IMR-90 (cell line): Measurements from ENCODE around the gene GRIK5. TPM values are rescaled to one million over a fixed set of nuclear protein-coding genes. Genes with fewer than 3 reads are reported as not detected.
A peak's percentile ranks its signal among the peaks of the same experiment; 100 is the strongest.

Experiments
- ATAC-seq: fragments of 200-7000 bp; cut with Tn5 transposase; 2 replicates; pipeline ENCODE4 v1.9.1; 2020; ENCODE audit warnings: low read depth, mild to moderate bottlenecking, moderate library complexity
- BruUV-seq: library from RNA; stranded (reverse); fragments of 400-500 nt; replicated peaks from 2 replicates; lab custom pipeline; 2021; lab: Mats Ljungman, UMichigan
- CTCF ChIA-PET: fragments of 300-600 bp; formaldehyde crosslinking; extraction: SDS; loops from one replicate; lab custom pipeline; 2021; ENCODE audit warnings: antibody characterized with exemption; lab: Yijun Ruan, JAX
- POLR2A ChIA-PET: fragments of 300-600 bp; sonication (Branson Sonifier 250); formaldehyde crosslinking; loops from one replicate; lab custom pipeline; 2022; ENCODE audit warnings: antibody characterized with exemption; ENCODE audit not compliant: unreplicated experiment; lab: Charles Lee
- DNase-seq: peaks from one replicate; pipeline ENCODE4 v3.0.0; 2013
- H2AFZ ChIP-seq: replicated peaks from 2 replicates; pipeline ENCODE3; 2013; ENCODE audit warnings: low read length, mild to moderate bottlenecking; ENCODE audit not compliant: poor library complexity
- H2AK5ac ChIP-seq: 2 replicates; pipeline ENCODE4 v1.6.1; 2013; ENCODE audit warnings: low read depth, low read length, inconsistent platforms
- H2AK9ac ChIP-seq: replicated peaks from 2 replicates; pipeline ENCODE3; 2013; ENCODE audit warnings: mild to moderate bottlenecking, low read depth, low read length, moderate library complexity; ENCODE audit not compliant: poor library complexity
- H2BK120ac ChIP-seq: 2 replicates; pipeline ENCODE4 v1.6.1; 2013; ENCODE audit warnings: low read depth, low read length, inconsistent platforms
- H2BK15ac ChIP-seq: 3 replicates; pipeline ENCODE4 v1.6.1; 2013; ENCODE audit warnings: low read depth, low read length, inconsistent platforms
- H2BK20ac ChIP-seq: 2 replicates; pipeline ENCODE4 v1.6.1; 2013; ENCODE audit warnings: low read depth, mild to moderate bottlenecking, inconsistent platforms, low read length, moderate library complexity
- H2BK5ac ChIP-seq: 2 replicates; pipeline ENCODE4 v1.6.1; 2013; ENCODE audit warnings: mild to moderate bottlenecking, low read depth, low read length, inconsistent platforms; ENCODE audit not compliant: poor library complexity, severe bottlenecking
- H3K14ac ChIP-seq: replicated peaks from 2 replicates; pipeline ENCODE4 v1.6.1; 2013; ENCODE audit warnings: low read depth, low read length, inconsistent platforms
- H3K18ac ChIP-seq: 2 replicates; pipeline ENCODE4 v1.6.1; 2013; ENCODE audit warnings: low read depth, low read length, control low read depth
- H3K23ac ChIP-seq: 2 replicates; pipeline ENCODE4 v1.6.1; 2013; ENCODE audit warnings: low read depth, low read length, inconsistent platforms
- H3K27ac ChIP-seq: 2 replicates; pipeline ENCODE4 v1.5.1; 2013; ENCODE audit warnings: mild to moderate bottlenecking, control low read depth, low read length; ENCODE audit not compliant: insufficient read depth
- H3K27me3 ChIP-seq: 2 replicates; pipeline ENCODE4 v1.6.1; 2013; ENCODE audit warnings: low read length; ENCODE audit not compliant: control insufficient read depth, insufficient read depth
- H3K36me3 ChIP-seq: 2 replicates; pipeline ENCODE4 v1.6.1; 2013; ENCODE audit warnings: low read length, mixed read lengths; ENCODE audit not compliant: control insufficient read depth, insufficient read depth
- H3K4ac ChIP-seq: 2 replicates; pipeline ENCODE4 v1.6.1; 2013; ENCODE audit warnings: low read depth, low read length, inconsistent platforms
- H3K4me1 ChIP-seq: 2 replicates; pipeline ENCODE4 v1.6.1; 2013; ENCODE audit warnings: low read length, mixed read lengths; ENCODE audit not compliant: control insufficient read depth, insufficient read depth
- H3K4me2 ChIP-seq: 2 replicates; pipeline ENCODE4 v1.6.1; 2013; ENCODE audit warnings: low read depth, mild to moderate bottlenecking, control low read depth, low read length, moderate library complexity
- H3K4me3 ChIP-seq: 2 replicates; pipeline ENCODE4 v1.5.1; 2013; ENCODE audit warnings: low read depth, mild to moderate bottlenecking, control low read depth, low read length, moderate library complexity; ENCODE audit not compliant: insufficient read depth
- H3K56ac ChIP-seq: 2 replicates; pipeline ENCODE4 v1.6.1; 2013; ENCODE audit warnings: low read length, inconsistent platforms; ENCODE audit not compliant: insufficient read depth; ENCODE audit errors: extremely low read depth
- H3K79me1 ChIP-seq, 2 experiments: 2 replicates each; pipeline ENCODE4 v1.6.1; 2013; ENCODE audit warnings: low read length in 2 of 2, inconsistent platforms in 1 of 2, low read depth in 1 of 2
- H3K9ac ChIP-seq: 2 replicates; pipeline ENCODE4 v1.6.1; 2013; ENCODE audit warnings: low read depth, low read length, control low read depth
- H3K9me1 ChIP-seq: 2 replicates; pipeline ENCODE4 v1.6.1; 2013; ENCODE audit warnings: low read length, inconsistent platforms; ENCODE audit not compliant: insufficient read depth
- H3K9me3 ChIP-seq: 2 replicates; pipeline ENCODE4 v1.6.1; 2013; ENCODE audit warnings: low read length; ENCODE audit not compliant: control insufficient read depth, insufficient read depth
- H4K20me1 ChIP-seq: 2 replicates; pipeline ENCODE4 v1.6.1; 2013; ENCODE audit warnings: low read length, inconsistent platforms; ENCODE audit not compliant: insufficient read depth
- H4K5ac ChIP-seq: 2 replicates; pipeline ENCODE4 v1.6.1; 2013; ENCODE audit warnings: mild to moderate bottlenecking, low read depth, low read length, control low read depth
- H4K8ac ChIP-seq, 2 experiments: 2 replicates each; pipeline ENCODE4 v1.6.1; 2013; ENCODE audit warnings: low read depth in 2 of 2, low read length in 2 of 2, control low read depth in 1 of 2, inconsistent platforms in 1 of 2
- H4K91ac ChIP-seq: 2 replicates; pipeline ENCODE4 v1.6.1; 2013; ENCODE audit warnings: low read depth, low read length, inconsistent platforms; ENCODE audit not compliant: insufficient read depth
- CEBPB ChIP-seq: IDR thresholded peaks from 2 replicates; pipeline ENCODE4 v1.6.1; 2012; ENCODE audit warnings: low read depth, low read length, improper control_type of control experiment
- CHD1 ChIP-seq: IDR thresholded peaks from 2 replicates; pipeline ENCODE4 v1.6.1; 2012; ENCODE audit warnings: low read depth, low read length, improper control_type of control experiment
- CTCF ChIP-seq: conservative IDR thresholded peaks from 2 replicates; pipeline ENCODE4 v1.5.1; 2012; ENCODE audit warnings: mild to moderate bottlenecking, low read depth, low read length, improper control_type of control experiment
- ELK1 ChIP-seq: fragments of 150-350 bp; IDR thresholded peaks from 2 replicates; pipeline ENCODE4 v1.6.1; 2016; ENCODE audit warnings: low read depth, mild to moderate bottlenecking, low read length, moderate library complexity, borderline replicate concordance
- FOS ChIP-seq: fragments of 150-350 bp; IDR thresholded peaks from 2 replicates; pipeline ENCODE4 v1.6.1; 2016; ENCODE audit warnings: low read depth, low read length
- MAFK ChIP-seq: IDR thresholded peaks from 2 replicates; pipeline ENCODE4 v1.6.1; 2012; ENCODE audit warnings: low read depth, low read length, improper control_type of control experiment
- MXI1 ChIP-seq: IDR thresholded peaks from 2 replicates; pipeline ENCODE4 v1.6.1; 2012; ENCODE audit warnings: low read depth, mild to moderate bottlenecking, low read length, moderate library complexity, borderline replicate concordance
- RAD21 ChIP-seq: IDR thresholded peaks from 2 replicates; pipeline ENCODE4 v1.6.1; 2012; ENCODE audit warnings: low read length, improper control_type of control experiment
- RCOR1 ChIP-seq: IDR thresholded peaks from 2 replicates; pipeline ENCODE4 v1.6.1; 2012; ENCODE audit warnings: mild to moderate bottlenecking, low read length, improper control_type of control experiment; ENCODE audit not compliant: insufficient replicate concordance
- SMC3 ChIP-seq: fragments of 150-350 bp; IDR thresholded peaks from 2 replicates; pipeline ENCODE4 v1.6.1; 2016; ENCODE audit warnings: low read depth, mild to moderate bottlenecking, antibody characterized with exemption, low read length, moderate library complexity
- WGBS, 2 experiments: methylation state at CpG; one replicate each; pipeline versions ENCODE4 v1.1.5 to v1.1.7; 2013; ENCODE audit warnings: missing lambda C conversion rate in 2 of 2; ENCODE audit not compliant: insufficient read length in 1 of 2; ENCODE audit errors: extremely low coverage in 2 of 2; 5-methylcytosine and 5-hydroxymethylcytosine counted together
- dilution Hi-C: fragments of 300-500 bp; cut with HindIII; formaldehyde crosslinking; loops from one replicate; pipeline ENCODE4 v1.14.3; 2018; ENCODE audit warnings: low sequenced_read_pairs; ENCODE audit not compliant: unreplicated experiment
- in situ Hi-C: fragments of 300-500 bp; cut with MboI; formaldehyde crosslinking; loops from 3 replicates; pipeline ENCODE4 v1.14.3; 2019; ENCODE audit warnings: low sequenced_read_pairs, inconsistent platforms, mixed read lengths
- intact Hi-C: fragments of 100-400 bp; cut with micrococcal nuclease; formaldehyde crosslinking; loops from 2 replicates; pipeline ENCODE4 v1.10.0; 2022
- polyA plus RNA-seq, 3 experiments: library from polyadenylated mRNA; depleted of rRNA; stranded (reverse); fragments of >200 nt; gene quantifications; 2 replicates each; pipeline ENCODE4 v1.2.3, GENCODE V29; 2012; ENCODE audit warnings: low replicate concordance in 1 of 3
- total RNA-seq: library from RNA; depleted of rRNA; stranded (reverse); fragments of >200 nt; gene quantifications from 2 replicates; pipeline ENCODE4 v1.2.3, GENCODE V29; 2012

Gene GRIK5
- total and polyA plus RNA-seq, 2 of the 4 experiments (the other 2 are of a cell fraction), result 0.10 TPM; not detected in 1

GRCh38 chr19:42091300-42091699 is 21.3 kb upstream of the GRIK5 start:
- ChIA-PET CTCF (no interaction called here), POLR2A (no interaction called here)
- Histone ChIP-seq H3K4ac (no peak overlapping the region), H3K9me3 (no peaks in the 10 kb centered on the region), H4K20me1 (no peaks in the 10 kb centered on the region), H2AFZ (no peak overlapping the region), H2BK15ac (no peak overlapping the region), H3K9ac (no peak overlapping the region), H2BK20ac (no peak overlapping the region), H2BK120ac (no peak overlapping the region), H2AK9ac (peak overlapping the region; percentile 3), H3K27me3 (no peaks in the 10 kb centered on the region; the same call in 1 of the 2 replicates), H3K79me1 (peaks cover 0 to 15% of the 10 kb centered on the region in 2 experiments; a peak in 2 of 4 replicates), H3K27ac (no peak overlapping the region), H2AK5ac (peak overlapping the region; percentile 85), H3K36me3 (no peaks in the 10 kb centered on the region), H3K4me2 (no peak overlapping the region), H3K4me3 (no peak overlapping the region), H4K91ac (0 out of 2 replicates have a peak overlapping the region, but pooled peaks have one; percentile 32), H3K56ac (no peak overlapping the region), H3K14ac (no peak overlapping the region), H3K4me1 (peaks cover 12% of the 10 kb centered on the region), H3K23ac (no peak overlapping the region), H3K18ac (no peak overlapping the region), H3K9me1 (peaks cover 10% of the 10 kb centered on the region), H4K5ac (no peak overlapping the region), H4K8ac (0 out of 4 replicates have a peak overlapping the region, but pooled peaks of 1 of the 2 experiments have one; percentile 6), H2BK5ac (no peak overlapping the region)
- intact Hi-C loops, result no loop called here
- no peak for DNase-seq
- 92% methylated on average over 7 of the region's 13 CpGs; no CpG with 5 or more reads in 1 of the 2 experiments for WGBS, 2 experiments
- BruUV-seq, result no TSS peak
- ATAC-seq, result no peak
- TF ChIP-seq CHD1 (no peak), MXI1 (no peak), ELK1 (no peak), FOS (no peak), RCOR1 (no peak), CTCF (no peak), RAD21 (no peak), CEBPB (no peak), MAFK (no peak), SMC3 (no peak)
- in situ Hi-C loops, result no loop called here
- dilution Hi-C loops, result no loop called here
